ENCODE data around the gene PACS1.

Gene PACS1

DNA sequence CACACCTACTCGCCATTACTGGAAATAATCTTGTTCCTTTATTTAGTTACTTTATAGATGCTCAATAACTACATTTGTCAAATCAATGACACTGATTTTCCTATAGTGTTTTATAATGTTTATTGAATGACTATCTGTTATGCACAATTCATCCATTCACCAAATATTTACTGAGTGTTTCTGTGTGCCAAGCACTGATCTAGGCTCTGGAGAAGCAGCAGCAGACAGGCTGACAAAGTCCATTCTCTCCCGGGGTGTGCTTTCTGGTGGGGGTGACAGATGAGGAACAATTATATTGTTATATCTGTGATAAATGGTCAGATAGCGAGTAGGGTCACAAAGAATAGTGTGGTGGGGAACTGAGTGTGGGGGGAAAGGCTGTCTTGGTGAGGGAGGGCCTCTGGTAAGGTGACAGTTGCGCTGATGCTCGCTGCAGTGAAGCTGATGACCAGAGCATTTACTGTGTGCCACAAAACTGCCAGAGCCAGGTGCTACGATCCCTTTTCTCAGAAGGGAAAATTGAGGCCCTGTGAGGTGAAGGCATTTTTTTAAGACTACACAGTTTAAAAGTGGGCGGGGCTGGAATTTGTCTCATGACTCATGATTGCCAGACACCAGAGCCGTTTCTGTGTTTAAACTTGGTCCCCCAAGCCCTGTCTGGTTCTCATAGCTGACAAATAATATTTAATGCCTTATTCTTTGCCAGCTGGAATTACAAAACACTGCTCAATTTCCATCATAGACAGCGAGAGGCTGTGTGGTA, 10.2 kb downstream of the PACS1 start:
- Histone ChIP-seq H3K79me2 (ENCODE audit: insufficient read depth, low read length) (peaks cover 24% of the 10 kb centered on the region; the same call in 1 of the 2 replicates), H3K9me2 (replicated peaks; ENCODE audit: low read depth, low read length) (no peaks in the 10 kb centered on the region), H3K36me3 (ENCODE audit: insufficient read depth, low read length) (no peaks in the 10 kb centered on the region), H3K27me3 (ENCODE audit: insufficient read depth, low read length, poor library complexity, severe bottlenecking) (no peaks in the 10 kb centered on the region), H3K9me3 (ENCODE audit: insufficient read depth, low read depth, low read length) (no peaks in the 10 kb centered on the region), H2AFZ (ENCODE audit: low read length) (no peak overlapping the region), H3K4me1 (ENCODE audit: insufficient read depth, low read length, poor library complexity, severe bottlenecking) (peaks cover 27% of the 10 kb centered on the region), H3K4me3 (ENCODE audit: low read length, poor library complexity, severe bottlenecking) (no peak overlapping the region), H3F3A (ENCODE audit: low read depth) (no peaks in the 10 kb centered on the region), H3K4me2 (ENCODE audit: low read depth, low read length, poor library complexity, severe bottlenecking) (peak overlapping the region; percentile 87), H4K20me1 (ENCODE audit: insufficient read depth, low read length, poor library complexity, severe bottlenecking) (no peaks in the 10 kb centered on the region), H3K9ac (ENCODE audit: low read depth, low read length, poor library complexity, severe bottlenecking) (no peak overlapping the region)
- TF ChIP-seq, protein P1, sequence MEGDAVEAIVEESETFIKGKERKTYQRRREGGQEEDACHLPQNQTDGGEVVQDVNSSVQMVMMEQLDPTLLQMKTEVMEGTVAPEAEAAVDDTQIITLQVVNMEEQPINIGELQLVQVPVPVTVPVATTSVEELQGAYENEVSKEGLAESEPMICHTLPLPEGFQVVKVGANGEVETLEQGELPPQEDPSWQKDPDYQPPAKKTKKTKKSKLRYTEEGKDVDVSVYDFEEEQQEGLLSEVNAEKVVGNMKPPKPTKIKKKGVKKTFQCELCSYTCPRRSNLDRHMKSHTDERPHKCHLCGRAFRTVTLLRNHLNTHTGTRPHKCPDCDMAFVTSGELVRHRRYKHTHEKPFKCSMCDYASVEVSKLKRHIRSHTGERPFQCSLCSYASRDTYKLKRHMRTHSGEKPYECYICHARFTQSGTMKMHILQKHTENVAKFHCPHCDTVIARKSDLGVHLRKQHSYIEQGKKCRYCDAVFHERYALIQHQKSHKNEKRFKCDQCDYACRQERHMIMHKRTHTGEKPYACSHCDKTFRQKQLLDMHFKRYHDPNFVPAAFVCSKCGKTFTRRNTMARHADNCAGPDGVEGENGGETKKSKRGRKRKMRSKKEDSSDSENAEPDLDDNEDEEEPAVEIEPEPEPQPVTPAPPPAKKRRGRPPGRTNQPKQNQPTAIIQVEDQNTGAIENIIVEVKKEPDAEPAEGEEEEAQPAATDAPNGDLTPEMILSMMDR (conservative IDR thresholded peaks at IDR 0.05; ENCODE audit: low read length), result no peak
- TF ChIP-seq EZH2phosphoT487 (IDR thresholded peaks at IDR 0.05; ENCODE audit: borderline replicate concordance), result no peak

DNA sequence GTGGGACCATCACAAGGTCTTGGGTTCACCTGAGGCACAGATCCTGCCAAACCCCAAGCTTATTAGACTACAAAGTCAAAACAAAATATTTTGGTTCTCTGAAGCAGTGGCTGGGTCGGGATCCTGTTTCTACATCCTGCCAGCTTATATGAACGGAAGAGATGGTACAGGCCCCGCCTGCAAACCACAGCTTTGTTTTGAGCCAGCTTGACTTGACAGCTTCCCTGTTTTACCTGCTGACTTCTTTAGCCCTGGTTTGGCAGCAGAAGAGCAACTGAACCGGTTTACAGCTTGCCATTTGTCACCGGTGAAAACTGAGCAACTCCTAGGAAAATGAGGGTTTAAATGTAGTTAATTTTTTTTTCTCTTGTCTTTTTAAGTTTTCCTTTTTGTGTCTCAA, 11.4 kb downstream of the PACS1 start:
- Histone ChIP-seq H3K9me2 (replicated peaks; ENCODE audit: low read depth, low read length) (no peaks in the 10 kb centered on the region), H3K27me3 (ENCODE audit: insufficient read depth, low read length, poor library complexity, severe bottlenecking) (no peaks in the 10 kb centered on the region), H3F3A (ENCODE audit: low read depth) (no peaks in the 10 kb centered on the region), H3K4me2 (ENCODE audit: low read depth, low read length, poor library complexity, severe bottlenecking) (peak overlapping the region; percentile 87), H3K9me3 (ENCODE audit: insufficient read depth, low read depth, low read length) (no peaks in the 10 kb centered on the region), H3K36me3 (ENCODE audit: insufficient read depth, low read length) (no peaks in the 10 kb centered on the region), H4K20me1 (ENCODE audit: insufficient read depth, low read length, poor library complexity, severe bottlenecking) (no peaks in the 10 kb centered on the region), H3K4me1 (ENCODE audit: insufficient read depth, low read length, poor library complexity, severe bottlenecking) (peaks cover 27% of the 10 kb centered on the region), H3K79me2 (ENCODE audit: insufficient read depth, low read length) (peaks cover 24% of the 10 kb centered on the region; the same call in 1 of the 2 replicates), H3K9ac (ENCODE audit: low read depth, low read length, poor library complexity, severe bottlenecking) (peak overlapping the region; percentile 35), H2AFZ (ENCODE audit: low read length) (peak overlapping the region; percentile 28; the same call in 1 of the 2 replicates), H3K4me3 (ENCODE audit: low read length, poor library complexity, severe bottlenecking) (peak overlapping the region; percentile 64)
- TF ChIP-seq, protein P1 (conservative IDR thresholded peaks at IDR 0.05; ENCODE audit: low read length), result no peak
- TF ChIP-seq EZH2phosphoT487 (IDR thresholded peaks at IDR 0.05; ENCODE audit: borderline replicate concordance), result no peak

DNA sequence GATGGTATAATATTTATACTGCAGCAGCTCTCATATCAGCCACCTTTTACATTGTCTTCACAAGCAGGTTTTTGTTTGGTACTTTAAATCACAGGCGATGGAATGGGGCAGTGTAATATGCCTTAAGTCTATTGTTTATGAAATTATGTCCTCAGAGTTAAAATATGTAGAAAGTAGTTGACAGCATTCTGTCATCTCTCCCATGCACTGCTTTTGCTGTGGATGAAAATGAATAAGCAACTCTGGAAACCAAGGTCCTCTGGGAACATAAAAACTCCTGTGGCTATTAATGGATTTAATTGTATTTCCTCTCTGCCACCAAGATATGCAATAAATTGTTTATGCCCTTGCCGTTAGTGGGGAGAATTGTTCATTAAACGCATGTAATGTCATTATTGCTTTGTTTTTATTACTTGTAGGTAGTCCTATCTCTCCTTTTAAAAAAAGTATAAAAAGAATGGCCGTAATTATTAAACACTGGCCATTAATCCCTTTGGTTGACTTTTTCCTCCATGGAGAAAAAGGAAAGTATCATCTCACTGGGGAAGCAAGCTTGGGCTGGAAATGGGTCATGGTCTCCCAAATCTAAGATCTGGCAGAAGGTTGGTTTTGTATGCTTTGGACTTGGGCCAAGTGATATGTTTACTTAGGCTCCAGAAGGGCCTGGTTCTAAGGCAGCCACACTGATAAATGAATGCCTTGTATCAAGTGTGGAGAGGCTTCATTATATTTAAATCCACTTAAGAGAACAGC, 13.1 kb downstream of the PACS1 start:
- Histone ChIP-seq H3K36me3 (ENCODE audit: insufficient read depth, low read length) (no peaks in the 10 kb centered on the region), H3K9me3 (ENCODE audit: insufficient read depth, low read depth, low read length) (no peaks in the 10 kb centered on the region), H4K20me1 (ENCODE audit: insufficient read depth, low read length, poor library complexity, severe bottlenecking) (no peaks in the 10 kb centered on the region), H3K9ac (ENCODE audit: low read depth, low read length, poor library complexity, severe bottlenecking) (no peak overlapping the region), H3K4me2 (ENCODE audit: low read depth, low read length, poor library complexity, severe bottlenecking) (no peak overlapping the region), H3K4me1 (ENCODE audit: insufficient read depth, low read length, poor library complexity, severe bottlenecking) (peaks cover 27% of the 10 kb centered on the region), H3K27me3 (ENCODE audit: insufficient read depth, low read length, poor library complexity, severe bottlenecking) (no peaks in the 10 kb centered on the region), H2AFZ (ENCODE audit: low read length) (no peak overlapping the region), H3K4me3 (ENCODE audit: low read length, poor library complexity, severe bottlenecking) (no peak overlapping the region), H3K9me2 (replicated peaks; ENCODE audit: low read depth, low read length) (no peaks in the 10 kb centered on the region), H3F3A (ENCODE audit: low read depth) (no peaks in the 10 kb centered on the region), H3K79me2 (ENCODE audit: insufficient read depth, low read length) (peaks cover 17% of the 10 kb centered on the region; the same call in 1 of the 2 replicates)
- TF ChIP-seq, protein P1 (conservative IDR thresholded peaks at IDR 0.05; ENCODE audit: low read length), result no peak
- no peak for TF ChIP-seq EZH2phosphoT487 (IDR thresholded peaks at IDR 0.05; ENCODE audit: borderline replicate concordance)
